Left ventricle myocardium superior (tissue), 1 donor: ENCODE data around the gene PLXNA4. TPM values are rescaled to one million over a fixed set of nuclear protein-coding genes. Genes with fewer than 3 reads are reported as not detected.
"Not testable (repeated sequence)": the region's sequence is repeated elsewhere in the genome, so short reads cannot be mapped to it uniquely, and the experiment has no call there.

Experiments
- ATAC-seq: fragments of 200-7000 bp; cut with Tn5 transposase; one replicate; pipeline ENCODE4 v1.9.1; 2020; ENCODE audit warnings: mild to moderate bottlenecking, moderate library complexity
- DNase-seq: peaks from one replicate; pipeline ENCODE4 v3.0.0-alpha.2; 2020
- intact Hi-C: fragments of 100-400 bp; cut with micrococcal nuclease; formaldehyde crosslinking; loops from one replicate; pipeline ENCODE4 v1.11.0; 2022
- total RNA-seq: library from RNA; stranded (reverse); fragmentation: NEBNext Ultra II Directional; extraction: Animal tissue kit (Norgen Biotek cat#: 25700); gene quantifications from one replicate; pipeline ENCODE4 v1.2.1, GENCODE V29; 2021
- donor health status: DM: no; HTN: yes; CAD: no; lungs with severe emphysema.

Gene PLXNA4
- total RNA-seq, 1 donor from 2014 or later: 19.2 TPM

DNA sequence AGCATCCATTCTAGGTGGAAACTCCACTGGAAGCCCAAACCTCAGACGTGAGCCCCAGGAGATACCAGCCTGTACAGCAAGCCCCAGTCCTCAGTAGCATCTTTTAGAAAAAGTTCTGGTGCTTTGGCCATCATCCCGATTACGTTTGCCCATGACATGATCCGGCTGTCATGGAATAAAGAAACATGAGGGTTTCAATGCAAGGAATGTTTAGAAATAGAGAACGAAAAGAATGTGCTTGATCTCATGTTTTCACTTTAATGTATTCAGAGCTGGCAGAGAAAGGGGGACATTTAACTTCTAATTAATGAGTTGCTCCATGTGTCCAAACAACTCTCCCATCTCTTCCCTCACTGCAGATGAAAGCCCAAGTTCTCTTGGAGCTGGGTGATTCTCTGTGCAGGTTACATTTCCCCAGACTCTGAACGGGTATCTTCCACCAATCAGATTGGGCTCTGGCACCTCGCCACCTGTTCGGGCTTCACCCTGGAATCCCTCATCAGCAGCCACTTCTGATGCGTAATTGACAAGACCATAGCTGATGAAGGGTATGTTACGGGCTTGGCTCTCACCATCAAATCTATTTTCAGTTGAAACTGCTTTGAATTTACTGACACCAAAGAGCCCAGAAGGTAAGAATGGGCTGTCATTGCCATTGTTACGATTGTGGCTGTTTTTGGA is 165.3 kb downstream of the PLXNA4 start:
- DNase-seq: no peak
- peak; percentile 15 for ATAC-seq
- intact Hi-C loops: no loop called here

- ATAC-seq (peak; percentile 96), DNase-seq (no peak)
- intact Hi-C loops: no loop called here
Observed at GRCh38 chr7:132410385-132410784, 165.9 kb downstream of the PLXNA4 start.

GRCh38 chr7:132407764-132408163 is 168.5 kb downstream of the PLXNA4 start:
- intact Hi-C loops: no loop called here
- DNase-seq: no peak
- no peak for ATAC-seq

DNA sequence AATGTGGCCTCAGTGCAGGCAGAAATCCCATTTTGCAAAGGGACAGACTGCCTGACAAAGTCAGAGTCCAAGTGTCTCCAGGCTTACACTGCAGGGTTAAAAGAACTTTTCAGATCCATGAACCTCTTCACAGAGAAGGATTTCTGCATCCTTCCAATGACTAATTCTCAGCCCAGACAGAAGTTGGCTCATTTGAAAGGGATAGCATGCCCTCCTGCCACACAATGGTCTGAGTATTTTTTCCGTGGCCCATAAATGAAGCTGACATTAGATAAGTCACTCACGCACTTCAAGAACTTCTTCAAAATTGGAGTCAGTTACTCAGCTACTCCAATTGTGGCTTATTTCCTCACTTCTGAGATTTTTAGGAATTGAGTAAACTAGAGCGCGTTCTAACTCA is 170.2 kb downstream of the PLXNA4 start:
- intact Hi-C loops: no loop called here
- DNase-seq: no peak
- ATAC-seq: no peak

DNA sequence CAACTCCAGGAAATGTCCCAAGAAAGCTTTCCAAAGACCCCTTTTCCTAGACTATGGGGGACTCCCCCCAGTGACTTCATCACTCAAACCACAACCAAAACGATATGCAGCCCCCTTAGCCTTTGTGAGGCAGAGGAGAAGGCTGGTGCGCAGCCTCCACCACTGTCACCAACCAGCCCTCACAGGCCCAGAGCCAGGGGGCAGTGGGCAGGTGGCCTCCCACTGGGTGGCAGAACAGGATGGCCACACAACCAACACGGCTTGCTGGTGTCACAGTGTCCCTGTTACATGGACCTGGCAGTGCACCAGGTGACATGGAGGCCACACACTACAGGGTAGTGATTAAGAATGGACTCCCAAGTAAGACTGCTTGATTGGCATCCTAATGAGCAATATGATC is 172.0 kb downstream of the PLXNA4 start:
- ATAC-seq (no peak), DNase-seq (no peak)
- intact Hi-C loops: no loop called here

DNA sequence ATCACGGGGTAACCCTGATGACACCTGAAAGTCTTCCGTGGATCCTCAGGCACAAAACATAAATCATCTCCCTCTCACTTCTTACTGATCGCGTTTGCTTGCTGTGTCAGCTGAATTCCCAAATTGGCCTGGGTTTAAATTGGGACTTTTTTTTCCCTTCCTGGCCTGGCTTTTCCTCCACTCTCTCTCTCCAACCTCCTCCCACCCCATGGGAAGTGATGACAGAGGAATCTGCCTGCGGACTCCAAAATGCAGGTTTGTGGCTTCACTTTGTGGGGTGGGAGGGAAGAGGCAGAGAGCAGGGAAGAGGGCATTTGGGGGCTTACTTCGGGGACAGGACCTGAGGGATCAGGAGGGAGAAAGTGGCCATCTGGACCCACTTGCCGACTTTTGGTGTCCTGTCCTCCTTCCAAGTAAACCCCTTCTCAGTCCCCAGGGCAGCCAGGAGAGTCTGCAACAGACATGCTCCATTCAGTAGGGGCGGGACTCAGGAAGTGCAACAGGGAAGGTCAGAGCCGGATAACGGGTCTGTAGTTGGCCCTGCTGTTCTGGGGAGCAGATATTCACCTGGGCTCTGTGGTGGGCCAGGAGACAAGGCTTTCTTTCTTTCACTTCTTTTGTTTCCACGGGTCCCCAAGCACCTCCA is 172.7 kb downstream of the PLXNA4 start:
- intact Hi-C loops: no loop called here
- ATAC-seq (no peak), DNase-seq (no peak)

DNA sequence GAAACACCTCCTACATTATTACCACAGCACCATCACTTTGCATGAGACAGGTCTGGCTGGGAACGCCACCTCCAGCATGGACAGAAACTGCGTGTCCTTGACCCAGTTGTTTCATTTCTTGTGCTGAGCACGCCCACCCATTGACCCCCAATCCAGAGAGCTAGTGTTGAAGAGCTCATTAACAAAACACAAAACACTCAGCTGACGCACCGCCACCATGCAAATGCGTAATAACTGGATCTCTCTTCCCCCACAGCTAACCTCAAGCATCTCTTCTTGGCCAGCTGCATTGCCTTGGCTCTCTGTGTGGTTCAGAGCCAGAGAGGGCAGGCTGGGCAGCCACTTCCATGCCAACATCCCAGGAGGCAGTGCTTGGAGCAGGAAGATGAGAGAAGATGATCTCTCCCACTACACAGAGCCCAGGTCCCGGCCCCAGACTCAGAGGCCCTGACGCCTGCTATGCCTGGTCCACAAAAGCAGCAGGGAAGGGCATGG is 173.5 kb downstream of the PLXNA4 start:
- ATAC-seq (peak; percentile 73), DNase-seq (peak; percentile 67)
- intact Hi-C loops: no loop called here

DNA sequence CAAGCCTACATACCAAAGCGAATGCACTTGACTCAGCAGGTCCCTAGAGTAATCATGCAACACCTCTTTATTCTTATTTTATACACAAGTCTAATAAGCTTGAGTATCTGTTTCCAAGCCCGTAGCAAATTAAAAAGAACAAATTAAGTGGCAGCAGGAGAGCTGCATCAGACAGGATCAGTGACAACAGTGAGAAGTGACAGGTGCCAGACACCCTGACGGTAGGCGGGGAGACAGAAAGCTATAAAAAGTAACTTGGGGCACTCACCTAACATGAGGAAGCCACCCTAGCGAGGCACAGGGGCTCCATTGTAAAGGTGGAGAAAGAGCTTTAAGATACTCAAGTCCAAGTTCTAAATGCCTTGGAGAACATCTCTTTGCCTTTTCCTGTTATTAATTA is 174.2 kb downstream of the PLXNA4 start:
- peak; percentile 74 for ATAC-seq
- intact Hi-C loops: no loop called here

DNA sequence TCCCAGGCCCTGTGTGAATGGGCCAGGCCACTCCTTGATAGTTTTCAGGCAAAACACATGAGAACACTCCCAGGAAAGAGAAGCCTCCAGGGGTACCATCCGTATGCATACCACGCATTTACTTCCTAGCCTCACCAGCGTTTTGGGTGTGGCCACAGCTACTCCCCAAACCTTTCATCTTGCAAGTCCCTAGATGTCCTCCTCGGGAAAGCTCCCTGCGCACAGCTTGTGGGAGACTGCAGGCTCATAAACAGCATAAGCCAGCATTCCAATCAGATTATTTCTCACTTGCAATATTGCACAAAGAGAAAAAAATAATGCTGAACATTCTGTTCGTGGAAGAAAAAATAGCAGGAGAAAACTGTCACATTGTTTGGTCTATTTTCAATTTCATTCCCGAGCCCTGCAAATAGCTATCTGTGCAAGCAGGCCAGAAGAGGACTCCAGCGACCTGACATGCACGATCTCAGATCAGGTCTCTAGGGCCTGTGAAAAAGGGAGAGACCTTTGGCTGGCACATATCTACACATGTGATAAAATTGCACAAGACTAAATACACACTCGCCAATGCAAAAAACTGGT is 175.6 kb downstream of the PLXNA4 start:
- intact Hi-C loops: no loop called here
- ATAC-seq (peak; percentile 60), DNase-seq (peak; percentile 46)

More for the DNA sequence above, 174.2 kb downstream of the PLXNA4 start:
- no peak for DNase-seq

DNA sequence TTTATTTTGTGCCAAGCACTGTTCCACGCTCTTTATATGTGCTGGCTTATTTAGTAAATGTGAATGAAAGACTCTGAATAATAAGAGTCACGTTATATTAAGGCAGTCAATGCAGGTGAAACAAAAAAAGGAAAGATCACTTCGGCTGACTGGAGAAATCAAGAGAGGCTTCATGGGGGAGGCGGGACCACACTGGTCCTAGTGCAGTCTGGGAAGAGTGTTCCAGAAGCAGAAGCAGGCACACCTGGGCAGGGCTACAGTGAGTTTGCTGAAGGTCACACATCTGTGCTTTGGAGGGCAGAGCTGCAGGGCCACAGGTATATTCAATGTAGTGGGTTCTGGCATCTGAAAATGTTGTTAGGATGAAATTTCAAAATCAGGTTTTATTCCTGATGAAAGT is 176.9 kb downstream of the PLXNA4 start:
- intact Hi-C loops: loop anchor here (10.0 kb wide), 1 partner anchor 105 kb away; no protein-coding TSS in a partner anchor
- DNase-seq (no peak), ATAC-seq (no peak)

DNA sequence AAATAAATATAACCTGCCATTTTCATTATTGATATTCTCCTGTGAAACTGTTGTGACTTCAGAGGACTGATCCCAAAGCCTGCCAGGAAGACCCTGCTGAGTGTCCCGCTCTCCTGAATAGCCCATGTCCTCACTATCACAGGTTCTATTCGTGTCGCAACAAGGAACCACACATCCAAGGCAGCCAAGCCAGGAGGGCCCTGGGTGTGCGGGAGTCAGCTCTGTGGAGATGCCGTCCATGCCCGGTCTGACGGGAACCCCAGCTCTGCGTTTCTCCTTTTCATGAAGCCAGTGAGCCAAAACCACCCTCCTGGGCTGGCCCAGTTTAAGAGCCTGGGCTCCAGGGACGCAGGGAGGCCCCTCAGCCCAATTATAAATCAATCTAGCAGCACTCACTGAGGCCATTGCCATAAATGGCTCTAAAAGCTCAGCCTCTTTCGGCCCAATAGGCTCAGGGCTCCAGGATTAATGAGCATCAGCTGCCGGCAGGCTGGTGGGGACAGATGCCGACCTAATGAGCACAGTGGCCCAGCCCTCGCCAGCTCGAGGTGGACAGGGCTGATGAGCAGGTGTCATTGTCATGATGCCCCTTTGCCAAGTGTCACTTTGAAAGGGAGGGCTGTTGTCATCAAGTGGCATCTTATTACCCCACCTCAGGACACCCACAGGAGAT is 177.9 kb downstream of the PLXNA4 start:
- DNase-seq (no peak), ATAC-seq (no peak)
- intact Hi-C loops: loop anchor here (10.0 kb wide), 1 partner anchor 106 kb away; no protein-coding TSS in a partner anchor

DNA sequence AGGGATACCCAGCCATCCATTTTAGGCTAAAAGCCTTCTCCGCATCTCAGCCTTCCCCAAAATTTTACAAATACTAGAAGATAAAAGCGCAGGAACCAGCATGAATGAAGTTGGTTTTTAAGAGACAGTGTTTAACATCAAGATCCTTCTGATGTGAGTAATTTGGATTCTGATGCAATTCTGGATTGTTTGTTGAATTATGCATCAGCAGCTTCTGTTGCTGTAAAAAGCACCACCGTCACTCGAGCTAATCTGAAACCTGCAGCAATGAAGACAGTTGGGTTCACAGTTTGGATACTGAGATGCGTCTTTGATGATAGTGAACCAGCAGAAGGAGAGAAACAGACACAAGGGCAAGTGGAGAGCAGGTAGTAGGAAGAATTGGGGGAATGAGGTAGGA is 179.2 kb downstream of the PLXNA4 start:
- DNase-seq: no peak
- ATAC-seq: no peak
- intact Hi-C loops: loop anchor here (10.0 kb wide), 1 partner anchor 108 kb away; no protein-coding TSS in a partner anchor

DNA sequence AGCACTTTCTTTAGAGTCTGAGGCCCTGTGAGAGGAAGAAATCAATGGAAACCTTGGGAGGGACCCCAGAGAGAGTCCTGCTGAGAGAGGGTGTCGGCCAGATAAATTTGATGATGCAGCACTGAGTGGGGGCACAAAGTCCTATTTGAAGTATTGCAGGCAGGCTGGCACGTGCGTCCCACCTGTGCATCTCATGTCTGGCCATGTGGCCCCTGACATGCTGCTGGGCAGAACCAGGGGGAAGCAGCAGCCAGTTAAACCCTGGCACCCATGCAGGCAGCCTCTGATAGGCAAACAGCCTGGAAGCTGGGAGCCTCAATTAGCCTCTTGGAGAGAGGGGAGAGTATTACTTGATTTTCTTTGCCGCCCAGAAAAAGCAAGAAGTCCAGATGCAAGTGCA is 180.9 kb downstream of the PLXNA4 start:
- ATAC-seq (peak; percentile 13), DNase-seq (peak; percentile 37)
- intact Hi-C loops: loop anchor here (10.0 kb wide), 1 partner anchor 109 kb away; no protein-coding TSS in a partner anchor

DNA sequence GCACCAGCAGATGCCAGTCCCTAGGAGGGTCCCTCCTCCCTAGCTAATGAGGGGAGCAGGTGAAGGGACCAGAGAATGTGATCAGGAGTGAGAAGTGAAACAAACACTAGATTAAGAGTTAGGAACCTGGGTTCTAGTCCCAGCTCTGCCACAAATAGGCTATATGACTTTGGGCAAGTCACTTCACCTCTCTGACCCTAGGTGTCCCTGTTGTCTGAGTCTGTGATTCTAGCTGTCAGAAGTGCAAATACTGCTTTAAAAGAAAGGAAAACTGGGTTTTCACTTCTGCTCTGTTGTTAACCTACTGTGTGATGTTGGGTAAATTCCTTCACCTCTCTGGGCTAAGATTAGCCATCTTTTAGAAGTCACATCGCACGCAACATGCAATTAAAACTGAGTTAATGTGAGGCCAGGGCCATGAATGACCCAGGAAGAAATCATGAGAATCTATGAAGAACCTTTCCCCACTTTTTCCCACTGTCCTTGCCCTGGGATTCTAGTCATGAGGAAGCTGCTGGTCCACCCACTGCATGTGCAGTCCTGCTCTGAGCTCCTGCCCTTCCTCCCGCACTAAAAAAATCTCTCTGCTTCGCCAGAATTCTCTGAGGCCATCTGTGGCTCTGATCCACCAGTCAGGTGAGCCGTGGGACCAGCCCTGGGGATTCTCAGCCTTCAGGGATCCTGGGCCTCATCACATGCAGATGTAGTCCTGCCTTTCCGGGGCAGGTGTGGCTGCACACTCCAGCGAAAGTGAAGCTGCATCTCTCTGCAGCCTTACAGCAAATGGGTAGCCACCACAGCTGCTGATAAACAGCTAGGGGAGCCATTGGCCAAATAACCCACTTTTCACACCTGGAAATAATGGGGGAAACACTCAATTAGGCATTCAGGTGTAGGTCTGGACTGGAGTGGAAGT is 181.7 kb downstream of the PLXNA4 start:
- DNase-seq (no peak), ATAC-seq (peak; percentile 13)
- intact Hi-C loops: loop anchor here (10.0 kb wide), 1 partner anchor 110 kb away; no protein-coding TSS in a partner anchor

GRCh38 chr7:132393789-132394261 is 182.4 kb downstream of the PLXNA4 start:
- ATAC-seq (peak; percentile 85), DNase-seq (peak; percentile 70)
- intact Hi-C loops: loop anchor here (10.0 kb wide), 1 partner anchor 111 kb away; no protein-coding TSS in a partner anchor

GRCh38 chr7:132392713-132393112 is 183.6 kb downstream of the PLXNA4 start:
- intact Hi-C loops: loop anchor here (10.0 kb wide), 1 partner anchor 112 kb away; no protein-coding TSS in a partner anchor
- ATAC-seq: no peak
- no peak for DNase-seq

GRCh38 chr7:132390705-132391104 is 185.6 kb downstream of the PLXNA4 start:
- intact Hi-C loops: loop anchor here (10.0 kb wide), 1 partner anchor 114 kb away; no protein-coding TSS in a partner anchor
- ATAC-seq (no peak), DNase-seq (no peak)

GRCh38 chr7:132390049-132390448 is 186.2 kb downstream of the PLXNA4 start:
- intact Hi-C loops: loop anchor here (10.0 kb wide), 1 partner anchor 115 kb away; no protein-coding TSS in a partner anchor
- ATAC-seq, DNase-seq: not testable (repeated sequence)
